AG20443 (cell line): Measurements from ENCODE around the gene UBE4B.
"Not testable (repeated sequence)": the region's sequence is repeated elsewhere in the genome, so short reads cannot be mapped to it uniquely, and the experiment has no call there.

ENCODE experiments used
- DNase-seq: peaks from one replicate; pipeline ENCODE4 v3.0.0; 2012; ENCODE audit warnings: low spot score, mixed read lengths

The UBE4B gene

GRCh38 chr1:10073371-10073770 lies 40.6 kb downstream of the UBE4B start:
- DNase-seq, result not testable (repeated sequence)

- DNase-seq, result peak; percentile 96
Observed at GRCh38 chr1:10074059-10074851, 41.5 kb downstream of the UBE4B start.

GRCh38 chr1:10074852-10075730 lies 42.3 kb downstream of the UBE4B start:
- DNase-seq, result no peak

- DNase-seq, result no peak
Observed at GRCh38 chr1:10075732-10076131, 43.0 kb downstream of the UBE4B start.

- no peak for DNase-seq
Observed at GRCh38 chr1:10078494-10078893, 45.7 kb downstream of the UBE4B start.

- no peak for DNase-seq
Observed at GRCh38 chr1:10080523-10080922, 47.8 kb downstream of the UBE4B start.

GRCh38 chr1:10082785-10083479 lies 50.2 kb downstream of the UBE4B start:
- peak; percentile 60 for DNase-seq

GRCh38 chr1:10084045-10084444 lies 51.3 kb downstream of the UBE4B start:
- no peak for DNase-seq

GRCh38 chr1:10085076-10085475 lies 52.3 kb downstream of the UBE4B start:
- DNase-seq, result no peak

GRCh38 chr1:10087210-10087609 lies 54.5 kb downstream of the UBE4B start:
- DNase-seq, result no peak

GRCh38 chr1:10101929-10102328 lies 69.2 kb downstream of the UBE4B start:
- DNase-seq, result no peak

GRCh38 chr1:10103193-10103592 lies 70.4 kb downstream of the UBE4B start:
- no peak for DNase-seq

GRCh38 chr1:10104834-10105233 lies 72.1 kb downstream of the UBE4B start:
- DNase-seq, result no peak

GRCh38 chr1:10105484-10105883 lies 72.7 kb downstream of the UBE4B start:
- no peak for DNase-seq

GRCh38 chr1:10106241-10106640 lies 73.5 kb downstream of the UBE4B start:
- no peak for DNase-seq

- DNase-seq, result no peak
Observed at GRCh38 chr1:10106756-10107475, 74.2 kb downstream of the UBE4B start.

GRCh38 chr1:10107476-10107847 lies 74.7 kb downstream of the UBE4B start:
- DNase-seq, result not testable (repeated sequence)

- DNase-seq, result peak; percentile 39
Observed at GRCh38 chr1:10108134-10108663, 75.4 kb downstream of the UBE4B start.

GRCh38 chr1:10108948-10109708 lies 76.4 kb downstream of the UBE4B start:
- no peak for DNase-seq

GRCh38 chr1:10113501-10113900 lies 80.7 kb downstream of the UBE4B start:
- DNase-seq, result no peak

GRCh38 chr1:10114746-10115145 lies 82.0 kb downstream of the UBE4B start:
- DNase-seq, result no peak
